OCI-LY7 (cell line): Measurements from ENCODE around the gene FBXO7. TPM values are rescaled to one million over a fixed set of nuclear protein-coding genes. Genes with fewer than 3 reads are reported as not detected.

Experiments
- BruUV-seq: library from RNA; stranded (reverse); fragments of 400-500 nt; replicated peaks from 2 replicates; lab custom pipeline; 2021; lab: Mats Ljungman, UMichigan
- CTCF ChIA-PET: fragments of 300-600 bp; sonication (Branson Sonifier 250); formaldehyde crosslinking; loops from one replicate; lab custom pipeline; 2022; ENCODE audit warnings: antibody characterized with exemption; ENCODE audit not compliant: unreplicated experiment; lab: Charles Lee
- POLR2A ChIA-PET: fragments of 300-600 bp; sonication (Branson Sonifier 250); formaldehyde crosslinking; loops from one replicate; lab custom pipeline; 2022; ENCODE audit warnings: antibody characterized with exemption; lab: Charles Lee
- DNase-seq: peaks from one replicate; pipeline ENCODE4 v3.0.0-alpha.2; 2015; ENCODE audit warnings: low spot score
- H2AFZ ChIP-seq: fragments of 200-600 bp; sonication (generic), shearing (Covaris generic); 2 replicates; pipeline ENCODE4 v1.6.1; 2014; ENCODE audit warnings: mild to moderate bottlenecking, antibody characterized with exemption, low read length, moderate library complexity
- H3K27ac ChIP-seq: fragments of 200-600 bp; sonication (generic); 2 replicates; pipeline ENCODE4 v1.5.1; 2014; ENCODE audit warnings: mixed run types, low read depth, mild to moderate bottlenecking, moderate library complexity, low read length, inconsistent platforms; ENCODE audit not compliant: poor library complexity, severe bottlenecking
- H3K36me3 ChIP-seq: fragments of 200-600 bp; sonication (generic); 2 replicates; pipeline ENCODE4 v1.6.1; 2014; ENCODE audit warnings: mild to moderate bottlenecking, antibody characterized with exemption, low read length, moderate library complexity, mixed read lengths; ENCODE audit not compliant: insufficient read depth
- H3K4me1 ChIP-seq: fragments of 200-600 bp; sonication (generic); 2 replicates; pipeline ENCODE4 v1.5.1; 2014; ENCODE audit warnings: mild to moderate bottlenecking, low read length; ENCODE audit not compliant: insufficient read depth, poor library complexity, severe bottlenecking
- H3K4me2 ChIP-seq: fragments of 200-600 bp; sonication (generic); 2 replicates; pipeline ENCODE4 v1.6.1; 2014; ENCODE audit warnings: mild to moderate bottlenecking, low read length
- H3K4me3 ChIP-seq: fragments of 200-600 bp; sonication (generic); 2 replicates; pipeline ENCODE4 v1.5.1; 2014; ENCODE audit warnings: mild to moderate bottlenecking, low read depth, low read length; ENCODE audit not compliant: poor library complexity, severe bottlenecking
- H3K79me2 ChIP-seq: fragments of 200-600 bp; sonication (generic); 2 replicates; pipeline ENCODE4 v1.6.1; 2016; ENCODE audit warnings: low read depth, mild to moderate bottlenecking, low read length, moderate library complexity, mixed read lengths; ENCODE audit not compliant: insufficient read depth
- H3K9me2 ChIP-seq: fragments of 200-600 bp; sonication (generic); 2 replicates; pipeline ENCODE4 v1.6.1; 2016; ENCODE audit warnings: mild to moderate bottlenecking, low read length, mixed read lengths; ENCODE audit not compliant: insufficient read depth
- H3K9me3 ChIP-seq: fragments of 200-600 bp; sonication (generic); 2 replicates; pipeline ENCODE4 v1.6.1; 2014; ENCODE audit warnings: mild to moderate bottlenecking, mixed run types, low read length, mixed read lengths
- H4K20me1 ChIP-seq: fragments of 200-600 bp; sonication (generic); 2 replicates; pipeline ENCODE4 v1.6.1; 2014; ENCODE audit warnings: mild to moderate bottlenecking, antibody characterized with exemption, low read length, moderate library complexity, mixed read lengths; ENCODE audit not compliant: insufficient read depth
- EZH2phosphoT487 ChIP-seq: fragments of 200-600 bp; sonication (generic); IDR thresholded peaks from 2 replicates; pipeline ENCODE4 v1.6.1; 2018; ENCODE audit warnings: low read depth, borderline replicate concordance, mild to moderate bottlenecking, mixed run types, antibody characterized with exemption, low read length, moderate library complexity, mixed read lengths
- intact Hi-C: fragments of 100-400 bp; cut with micrococcal nuclease; formaldehyde crosslinking; loops from one replicate; pipeline ENCODE4 v1.10.0; 2022; ENCODE audit not compliant: unreplicated experiment
- total RNA-seq, 2 experiments: library from RNA; depleted of rRNA in 1 of 2; stranded (reverse); fragments of >200 nt in 1 of 2; shearing (Covaris generic) in 1 of 2; gene quantifications; 2 replicates each; pipeline ENCODE4 v1.2.3, GENCODE V29; 2014 to 2022
- TF ChIP-seq, protein P1 (sequence below): fragments of 200-600 bp; sonication (generic); conservative IDR thresholded peaks from 2 replicates; pipeline ENCODE4 v1.5.1; 2014; ENCODE audit warnings: mild to moderate bottlenecking, antibody characterized with exemption, low read length, moderate library complexity, mixed read lengths

Gene FBXO7
- total RNA-seq, 2 experiments from 2014 or later = 73.8 to 81.9 TPM

DNA sequence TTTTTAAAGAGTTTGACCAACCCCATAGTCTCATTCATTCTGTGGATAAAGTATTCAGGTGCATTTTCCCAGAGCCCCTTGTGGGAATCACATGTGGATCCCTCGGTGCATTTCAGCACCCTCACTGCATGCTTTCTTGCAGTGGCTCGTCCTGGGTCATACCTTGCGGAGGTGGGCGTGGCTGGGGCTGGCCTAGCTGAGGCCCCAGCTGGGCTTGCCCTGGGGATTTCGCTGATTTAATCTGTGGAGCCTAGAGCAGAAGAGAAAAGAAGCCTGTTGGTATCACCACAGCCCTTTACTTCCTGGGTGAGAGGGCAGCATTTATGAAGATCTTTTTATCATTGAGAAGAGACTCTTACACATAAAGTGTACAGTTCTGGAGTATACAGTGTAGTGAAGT lies 53.1 kb downstream of the FBXO7 start:
- no peak for DNase-seq
- no peaks in the 10 kb centered on the region for H3K79me2 ChIP-seq
- ChIA-PET POLR2A (no interaction called here), CTCF (no interaction called here)
- H4K20me1 ChIP-seq = no peaks in the 10 kb centered on the region
- no peak overlapping the region for H3K27ac ChIP-seq
- intact Hi-C loops = loop anchor here (10.0 kb wide), 1 partner anchor 677 kb away; no protein-coding TSS in a partner anchor
- H3K9me3 ChIP-seq = no peaks in the 10 kb centered on the region
- TF ChIP-seq, protein P1, sequence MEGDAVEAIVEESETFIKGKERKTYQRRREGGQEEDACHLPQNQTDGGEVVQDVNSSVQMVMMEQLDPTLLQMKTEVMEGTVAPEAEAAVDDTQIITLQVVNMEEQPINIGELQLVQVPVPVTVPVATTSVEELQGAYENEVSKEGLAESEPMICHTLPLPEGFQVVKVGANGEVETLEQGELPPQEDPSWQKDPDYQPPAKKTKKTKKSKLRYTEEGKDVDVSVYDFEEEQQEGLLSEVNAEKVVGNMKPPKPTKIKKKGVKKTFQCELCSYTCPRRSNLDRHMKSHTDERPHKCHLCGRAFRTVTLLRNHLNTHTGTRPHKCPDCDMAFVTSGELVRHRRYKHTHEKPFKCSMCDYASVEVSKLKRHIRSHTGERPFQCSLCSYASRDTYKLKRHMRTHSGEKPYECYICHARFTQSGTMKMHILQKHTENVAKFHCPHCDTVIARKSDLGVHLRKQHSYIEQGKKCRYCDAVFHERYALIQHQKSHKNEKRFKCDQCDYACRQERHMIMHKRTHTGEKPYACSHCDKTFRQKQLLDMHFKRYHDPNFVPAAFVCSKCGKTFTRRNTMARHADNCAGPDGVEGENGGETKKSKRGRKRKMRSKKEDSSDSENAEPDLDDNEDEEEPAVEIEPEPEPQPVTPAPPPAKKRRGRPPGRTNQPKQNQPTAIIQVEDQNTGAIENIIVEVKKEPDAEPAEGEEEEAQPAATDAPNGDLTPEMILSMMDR = no peak
- TF ChIP-seq EZH2phosphoT487 = no peak
- H3K4me2 ChIP-seq = no peak overlapping the region
- no peaks in the 10 kb centered on the region for H3K9me2 ChIP-seq
- H3K4me3 ChIP-seq = no peak overlapping the region
- BruUV-seq = no TSS peak
- no peaks in the 10 kb centered on the region for H3K36me3 ChIP-seq
- H3K4me1 ChIP-seq = no peaks in the 10 kb centered on the region
- H2AFZ ChIP-seq = no peak overlapping the region

DNA sequence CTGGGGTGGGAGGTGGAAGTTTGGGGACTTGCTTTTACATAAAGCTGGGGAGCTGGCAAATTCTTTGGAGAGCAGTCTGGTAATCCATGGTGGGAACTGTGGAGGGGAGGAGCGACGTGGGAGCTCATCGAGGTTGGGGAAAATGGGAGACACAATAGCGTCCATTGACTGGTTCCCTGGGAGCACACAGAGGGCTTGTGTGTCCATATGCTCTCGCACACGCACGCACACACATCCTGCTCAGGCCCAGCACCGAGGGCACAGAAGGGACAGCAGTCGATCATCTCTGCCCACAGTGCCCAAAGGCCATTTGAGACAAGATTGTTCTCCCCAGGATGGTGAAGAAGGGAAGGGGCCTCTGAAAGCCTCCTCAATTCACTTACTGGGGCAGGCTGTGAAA lies 53.7 kb downstream of the FBXO7 start:
- no peak for DNase-seq
- POLR2A ChIA-PET = interaction anchor here (0.5 kb wide), 1 partner anchor 148 kb away, joined by 3 read pairs; no protein-coding TSS in a partner anchor
- Histone ChIP-seq H3K79me2 (no peaks in the 10 kb centered on the region), H3K9me3 (no peaks in the 10 kb centered on the region), H3K4me1 (no peaks in the 10 kb centered on the region), H3K4me2 (no peak overlapping the region), H3K36me3 (no peaks in the 10 kb centered on the region), H3K9me2 (no peaks in the 10 kb centered on the region), H2AFZ (no peak overlapping the region), H3K4me3 (no peak overlapping the region), H4K20me1 (no peaks in the 10 kb centered on the region), H3K27ac (no peak overlapping the region)
- no TSS peak for BruUV-seq
- CTCF ChIA-PET = no interaction called here
- TF ChIP-seq EZH2phosphoT487 = no peak
- TF ChIP-seq, protein P1 = no peak
- intact Hi-C loops = loop anchor here (10.0 kb wide), 1 partner anchor 676 kb away; no protein-coding TSS in a partner anchor
